Measurements from ENCODE around the gene BRINP2.

The BRINP2 gene

GRCh38 chr1:177228693-177229065 lies 57.9 kb downstream of the BRINP2 start:
- no peak for DNase-seq

- DNase-seq = no peak
Observed at GRCh38 chr1:177229781-177230180, 59.0 kb downstream of the BRINP2 start.

- DNase-seq = no peak
Observed at GRCh38 chr1:177230228-177231016, 59.7 kb downstream of the BRINP2 start.

GRCh38 chr1:177235350-177235749 lies 64.6 kb downstream of the BRINP2 start:
- DNase-seq = no peak

GRCh38 chr1:177236962-177237361 lies 66.2 kb downstream of the BRINP2 start:
- DNase-seq = no peak

- no peak for DNase-seq
Observed at GRCh38 chr1:177238967-177239366, 68.2 kb downstream of the BRINP2 start.

- DNase-seq = no peak
Observed at GRCh38 chr1:177239792-177240191, 69.0 kb downstream of the BRINP2 start.

GRCh38 chr1:177243773-177244172 lies 73.0 kb downstream of the BRINP2 start:
- no peak for DNase-seq

- DNase-seq = no peak
Observed at GRCh38 chr1:177246710-177247580, 76.2 kb downstream of the BRINP2 start.

GRCh38 chr1:177247623-177248176 lies 76.9 kb downstream of the BRINP2 start:
- no peak for DNase-seq

GRCh38 chr1:177248258-177248657 lies 77.5 kb downstream of the BRINP2 start:
- DNase-seq = no peak

- DNase-seq = no peak
Observed at GRCh38 chr1:177249231-177249630, 78.5 kb downstream of the BRINP2 start.

- DNase-seq = no peak
Observed at GRCh38 chr1:177252877-177253276, 82.1 kb downstream of the BRINP2 start.

- DNase-seq = no peak
Observed at GRCh38 chr1:177255411-177255810, 84.7 kb downstream of the BRINP2 start.

- DNase-seq = no peak
Observed at GRCh38 chr1:177256153-177257075, 85.7 kb downstream of the BRINP2 start.

- DNase-seq = no peak
Observed at GRCh38 chr1:177257128-177257527, 86.4 kb downstream of the BRINP2 start.

- DNase-seq = no peak
Observed at GRCh38 chr1:177257576-177257975, 86.8 kb downstream of the BRINP2 start.

GRCh38 chr1:177270863-177271262 lies 100.1 kb downstream of the BRINP2 start:
- DNase-seq = no peak

GRCh38 chr1:177273141-177273540 lies 102.4 kb downstream of the BRINP2 start:
- no peak for DNase-seq

- no peak for DNase-seq
Observed at GRCh38 chr1:177274687-177275211, 104.0 kb downstream of the BRINP2 start.

- no peak for DNase-seq
Observed at GRCh38 chr1:177275736-177276135, 105.0 kb downstream of the BRINP2 start.
